HG03432 (cell line): ENCODE measurements around the gene HRC.
"Not testable (repeated sequence)": the region's sequence is repeated elsewhere in the genome, so short reads cannot be mapped to it uniquely, and the experiment has no call there.

Source experiments
- ATAC-seq: cut with Tn5 transposase; IDR thresholded peaks from one replicate; pipeline ENCODE4 v1.9.1; 2021; ENCODE audit warnings: mild to moderate bottlenecking, moderate library complexity; ENCODE audit not compliant: unreplicated experiment

HRC gene, protein sequence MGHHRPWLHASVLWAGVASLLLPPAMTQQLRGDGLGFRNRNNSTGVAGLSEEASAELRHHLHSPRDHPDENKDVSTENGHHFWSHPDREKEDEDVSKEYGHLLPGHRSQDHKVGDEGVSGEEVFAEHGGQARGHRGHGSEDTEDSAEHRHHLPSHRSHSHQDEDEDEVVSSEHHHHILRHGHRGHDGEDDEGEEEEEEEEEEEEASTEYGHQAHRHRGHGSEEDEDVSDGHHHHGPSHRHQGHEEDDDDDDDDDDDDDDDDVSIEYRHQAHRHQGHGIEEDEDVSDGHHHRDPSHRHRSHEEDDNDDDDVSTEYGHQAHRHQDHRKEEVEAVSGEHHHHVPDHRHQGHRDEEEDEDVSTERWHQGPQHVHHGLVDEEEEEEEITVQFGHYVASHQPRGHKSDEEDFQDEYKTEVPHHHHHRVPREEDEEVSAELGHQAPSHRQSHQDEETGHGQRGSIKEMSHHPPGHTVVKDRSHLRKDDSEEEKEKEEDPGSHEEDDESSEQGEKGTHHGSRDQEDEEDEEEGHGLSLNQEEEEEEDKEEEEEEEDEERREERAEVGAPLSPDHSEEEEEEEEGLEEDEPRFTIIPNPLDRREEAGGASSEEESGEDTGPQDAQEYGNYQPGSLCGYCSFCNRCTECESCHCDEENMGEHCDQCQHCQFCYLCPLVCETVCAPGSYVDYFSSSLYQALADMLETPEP

DNA sequence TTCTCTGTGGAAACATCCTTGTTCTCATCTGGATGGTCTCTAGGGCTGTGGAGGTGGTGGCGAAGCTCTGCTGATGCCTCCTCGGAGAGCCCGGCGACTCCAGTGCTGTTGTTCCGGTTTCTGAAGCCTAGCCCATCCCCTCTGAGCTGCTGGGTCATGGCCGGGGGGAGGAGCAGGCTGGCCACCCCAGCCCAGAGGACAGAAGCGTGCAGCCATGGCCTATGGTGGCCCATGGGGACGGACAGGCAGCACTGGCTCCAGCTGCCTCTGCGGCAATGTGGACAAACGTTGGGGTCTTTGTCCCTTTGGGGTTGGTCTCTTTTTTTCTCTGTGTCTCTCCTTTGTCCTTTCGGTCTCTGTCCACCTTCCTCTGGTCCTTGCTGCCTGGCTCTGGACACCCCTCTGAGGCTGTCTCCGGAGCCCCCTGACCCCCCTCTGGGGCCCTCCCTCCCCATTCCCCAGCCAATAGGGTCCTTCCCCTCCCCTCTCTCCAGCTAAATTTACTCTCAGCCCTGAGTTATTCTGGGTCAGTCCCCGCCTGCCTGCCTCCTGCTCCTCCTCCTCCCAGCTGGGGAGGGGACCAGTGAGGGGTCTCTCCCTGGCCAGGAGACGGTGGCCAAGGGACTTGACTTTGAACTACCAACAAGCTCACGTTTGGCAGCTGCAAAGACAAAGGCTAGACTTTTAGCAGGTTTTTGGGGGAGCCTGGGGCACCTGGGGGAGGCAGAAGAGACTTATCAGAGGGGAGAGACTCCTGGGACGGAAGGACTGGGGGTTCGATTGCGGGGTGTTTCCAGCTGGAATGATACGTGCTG lies at the start of gene HRC:
HRC (minus strand) TSS at position 392 of the 815 bp plus-strand sequence; CDS start at position 233, 159 bp downstream.
- no peak for ATAC-seq

DNA sequence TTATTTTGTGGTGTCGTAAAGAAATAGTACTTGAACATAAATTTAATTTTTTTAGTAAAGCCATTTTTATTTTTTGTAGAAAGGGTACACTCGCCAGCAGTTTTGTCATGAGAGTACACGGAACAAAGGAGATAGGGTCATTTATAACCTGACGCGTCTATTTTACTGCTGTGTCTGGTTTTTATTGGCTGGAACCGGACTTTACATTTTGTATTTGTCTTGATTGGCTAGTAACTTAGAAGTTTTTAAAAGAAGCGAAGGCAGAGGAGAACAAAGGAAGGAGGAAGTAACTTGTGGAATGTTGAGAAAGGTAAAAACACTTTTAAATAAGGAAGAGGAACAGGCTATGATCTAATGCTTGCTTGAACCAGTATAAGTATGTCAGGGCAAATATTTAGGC lies 45.8 kb upstream of the HRC start:
- ATAC-seq = no peak

DNA sequence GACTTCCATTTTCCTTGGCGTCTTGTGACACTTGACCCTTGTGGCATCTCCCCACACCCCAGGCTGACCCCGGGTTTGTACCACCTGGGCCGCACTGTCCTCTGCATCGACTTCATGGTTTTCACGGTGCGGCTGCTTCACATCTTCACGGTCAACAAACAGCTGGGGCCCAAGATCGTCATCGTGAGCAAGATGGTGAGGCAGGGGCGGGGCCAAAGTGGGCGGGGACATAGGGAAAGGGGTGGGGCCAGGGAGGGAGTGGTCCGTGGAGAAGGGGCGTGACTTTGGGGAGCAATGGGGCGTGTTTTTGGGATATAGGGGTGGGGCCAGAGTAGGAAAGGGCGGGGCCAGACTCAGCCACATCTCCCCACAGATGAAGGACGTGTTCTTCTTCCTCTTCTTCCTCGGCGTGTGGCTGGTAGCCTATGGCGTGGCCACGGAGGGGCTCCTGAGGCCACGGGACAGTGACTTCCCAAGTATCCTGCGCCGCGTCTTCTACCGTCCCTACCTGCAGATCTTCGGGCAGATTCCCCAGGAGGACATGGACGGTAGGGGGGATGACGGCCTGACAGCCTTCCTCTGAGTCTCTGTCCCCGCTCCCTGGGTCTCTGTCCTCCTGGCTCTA lies 45.2 kb upstream of the HRC start:
- no peak for ATAC-seq

DNA sequence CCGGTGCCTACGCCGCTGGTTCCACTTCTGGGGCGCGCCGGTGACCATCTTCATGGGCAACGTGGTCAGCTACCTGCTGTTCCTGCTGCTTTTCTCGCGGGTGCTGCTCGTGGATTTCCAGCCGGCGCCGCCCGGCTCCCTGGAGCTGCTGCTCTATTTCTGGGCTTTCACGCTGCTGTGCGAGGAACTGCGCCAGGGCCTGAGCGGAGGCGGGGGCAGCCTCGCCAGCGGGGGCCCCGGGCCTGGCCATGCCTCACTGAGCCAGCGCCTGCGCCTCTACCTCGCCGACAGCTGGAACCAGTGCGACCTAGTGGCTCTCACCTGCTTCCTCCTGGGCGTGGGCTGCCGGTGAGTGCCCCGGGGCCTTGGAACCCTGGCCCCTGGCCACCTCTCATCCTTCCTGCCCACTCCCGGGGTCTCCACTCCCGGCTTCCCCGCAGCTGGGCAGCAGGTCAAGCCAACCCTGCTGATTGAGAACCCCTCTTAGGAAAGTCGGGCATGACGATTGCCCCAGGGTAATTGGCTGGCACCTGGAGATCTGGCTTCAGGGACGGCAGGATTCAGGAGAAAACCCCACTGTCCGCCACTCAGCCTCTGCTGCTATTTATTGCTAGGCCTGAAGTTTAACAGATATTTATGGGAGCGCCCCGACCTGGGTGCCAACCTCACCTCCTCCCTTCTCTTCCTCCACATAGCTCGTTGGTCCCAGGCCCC lies 41.5 kb upstream of the HRC start:
- ATAC-seq = no peak

DNA sequence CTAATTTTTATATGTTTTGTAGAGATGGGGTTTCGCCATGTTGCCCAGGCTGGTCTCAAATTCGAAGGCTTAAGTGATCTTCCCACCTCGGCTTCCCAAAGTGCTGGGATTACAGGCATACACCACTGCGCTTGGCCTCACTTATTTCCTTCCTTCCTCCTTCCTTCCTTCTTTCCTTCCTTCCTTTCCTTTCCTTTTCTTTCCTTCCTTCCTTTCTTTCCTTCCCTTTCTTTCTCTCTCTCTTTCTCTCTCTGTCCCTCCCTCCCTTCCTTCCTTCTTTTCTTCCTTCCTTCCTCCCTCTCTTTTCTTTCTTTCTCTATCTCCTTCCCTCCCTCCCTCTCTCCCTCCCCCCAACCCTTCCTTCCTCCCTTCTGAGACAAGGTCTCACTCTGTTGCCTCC lies 39.2 kb upstream of the HRC start:
- no peak for ATAC-seq

DNA sequence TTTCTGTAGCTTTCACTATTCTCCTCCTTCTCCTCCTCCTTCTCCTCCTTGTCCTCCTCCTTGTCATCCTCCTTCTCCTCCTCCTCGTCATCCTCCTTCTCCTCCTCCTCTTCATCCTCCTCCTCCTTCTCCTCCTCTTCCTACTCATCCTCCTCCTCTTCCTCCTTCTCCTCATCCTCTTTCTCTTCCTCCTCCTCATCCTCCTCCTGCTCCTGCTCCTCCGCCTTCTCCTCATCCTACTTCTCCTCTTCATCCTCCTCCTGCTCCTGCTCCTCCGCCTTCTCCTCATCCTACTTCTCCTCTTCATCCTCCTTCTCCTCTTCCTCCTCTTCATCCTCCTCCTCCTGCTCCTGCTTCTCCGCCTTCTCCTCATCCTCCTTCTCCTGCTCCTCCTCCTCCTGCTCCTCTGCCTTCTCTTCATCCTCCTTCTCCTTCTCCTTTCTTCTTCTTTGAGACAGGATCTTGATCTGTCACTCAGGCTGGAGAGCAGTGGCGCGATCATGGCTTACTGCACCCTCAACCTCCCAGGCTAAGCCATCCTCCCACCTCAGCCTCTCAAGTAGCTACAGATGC lies 38.7 kb upstream of the HRC start:
- no peak for ATAC-seq

DNA sequence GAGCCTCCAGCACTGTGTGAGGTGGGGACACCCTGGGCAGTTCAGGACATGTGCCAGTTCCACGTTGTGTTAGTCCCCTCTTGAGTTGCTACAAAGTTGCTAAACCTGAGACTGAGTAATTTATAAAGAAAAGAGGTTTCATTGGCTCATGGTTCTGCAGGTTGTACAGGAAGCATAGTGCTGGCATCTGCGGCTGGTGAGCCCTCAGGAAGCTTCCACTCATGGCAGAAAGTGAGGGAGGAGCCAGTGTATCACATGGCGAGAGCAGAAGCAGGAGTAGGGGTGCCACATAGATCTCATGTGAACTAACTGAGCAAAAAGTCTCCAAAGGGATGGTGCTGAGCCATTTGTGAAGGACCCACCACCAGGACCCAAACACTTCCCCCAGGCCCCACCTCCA lies 35.6 kb upstream of the HRC start:
- ATAC-seq = no peak

DNA sequence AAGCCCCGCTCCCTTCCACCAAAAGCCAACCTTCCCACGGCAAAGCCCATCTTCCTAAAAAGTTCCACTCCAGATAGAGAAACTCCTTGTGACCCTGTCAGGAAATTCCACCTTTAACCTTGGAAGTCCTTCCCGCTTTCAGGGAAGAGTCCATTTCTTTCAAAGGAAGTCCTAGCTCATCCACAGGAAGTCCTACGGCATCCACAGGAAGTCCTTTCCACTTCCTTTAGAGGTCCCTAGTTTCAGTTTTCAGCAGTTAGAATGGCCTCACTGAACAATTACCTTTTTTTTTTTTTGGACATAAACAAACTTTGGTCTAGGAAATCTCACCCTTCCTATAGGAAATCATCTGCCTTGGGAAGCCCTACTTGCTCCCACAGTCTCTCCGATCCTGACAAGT lies 34.1 kb upstream of the HRC start:
- no peak for ATAC-seq

DNA sequence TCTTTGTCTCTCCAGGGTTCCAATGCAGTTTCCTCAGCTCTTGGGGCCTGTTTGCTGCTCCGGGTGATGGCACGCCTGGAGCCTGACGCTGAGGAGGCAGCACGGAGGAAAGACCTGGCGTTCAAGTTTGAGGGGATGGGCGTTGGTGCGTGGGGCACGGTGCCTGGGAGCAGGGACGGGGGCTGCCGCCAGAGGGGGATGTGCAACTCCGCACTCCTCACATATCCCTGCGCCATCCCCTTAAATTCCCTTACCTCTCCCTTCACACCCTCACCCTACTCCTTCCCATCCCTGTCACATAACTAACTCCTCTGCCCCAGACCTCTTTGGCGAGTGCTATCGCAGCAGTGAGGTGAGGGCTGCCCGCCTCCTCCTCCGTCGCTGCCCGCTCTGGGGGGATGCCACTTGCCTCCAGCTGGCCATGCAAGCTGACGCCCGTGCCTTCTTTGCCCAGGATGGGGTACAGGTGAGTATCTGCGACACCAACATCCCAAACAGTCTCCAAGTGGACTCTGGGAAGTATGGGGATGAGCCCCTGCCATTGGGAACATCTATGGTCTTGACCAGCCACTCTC lies 33.5 kb upstream of the HRC start:
- ATAC-seq = no peak

DNA sequence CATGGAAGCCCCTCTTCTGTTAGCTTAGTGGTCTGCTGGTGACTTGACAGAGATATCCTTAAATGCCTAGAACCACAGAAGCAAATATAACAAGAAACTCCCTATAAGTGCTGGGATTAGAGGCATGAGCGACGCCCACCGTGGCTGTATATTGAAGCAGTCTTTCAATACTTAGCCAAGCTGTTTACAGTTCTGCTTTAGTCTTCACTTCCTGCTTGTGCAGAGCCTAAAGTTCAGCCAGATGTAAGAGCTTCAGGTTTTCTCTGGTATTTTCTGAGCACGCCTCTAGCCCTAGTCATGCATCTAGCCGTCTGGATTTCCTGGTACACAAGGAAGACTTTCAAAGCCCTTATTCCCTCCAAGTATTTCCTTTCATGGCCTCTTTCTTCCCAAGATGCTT lies 30.9 kb upstream of the HRC start:
- ATAC-seq = no peak

DNA sequence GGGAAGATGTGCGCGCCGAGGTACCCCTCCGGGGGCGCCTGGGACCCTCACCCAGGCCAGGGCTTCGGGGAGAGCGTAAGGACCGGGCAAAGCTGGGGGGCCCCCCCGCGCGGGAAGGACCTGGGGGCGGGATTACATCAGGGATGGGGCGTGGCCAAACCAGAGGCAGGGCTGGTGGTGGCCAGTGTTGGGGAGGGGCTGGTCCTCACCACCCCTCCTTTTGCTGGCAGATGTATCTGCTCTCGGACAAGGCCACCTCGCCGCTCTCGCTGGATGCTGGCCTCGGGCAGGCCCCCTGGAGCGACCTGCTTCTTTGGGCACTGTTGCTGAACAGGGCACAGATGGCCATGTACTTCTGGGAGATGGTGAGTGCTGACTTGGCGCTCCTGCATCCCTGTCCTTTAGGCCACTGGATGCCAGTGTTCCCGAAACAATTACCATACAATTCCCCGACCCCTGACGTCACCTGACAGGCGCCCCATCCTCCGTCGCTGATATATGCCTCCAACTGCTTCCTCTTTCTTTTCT lies 27.7 kb upstream of the HRC start:
- ATAC-seq = no peak

DNA sequence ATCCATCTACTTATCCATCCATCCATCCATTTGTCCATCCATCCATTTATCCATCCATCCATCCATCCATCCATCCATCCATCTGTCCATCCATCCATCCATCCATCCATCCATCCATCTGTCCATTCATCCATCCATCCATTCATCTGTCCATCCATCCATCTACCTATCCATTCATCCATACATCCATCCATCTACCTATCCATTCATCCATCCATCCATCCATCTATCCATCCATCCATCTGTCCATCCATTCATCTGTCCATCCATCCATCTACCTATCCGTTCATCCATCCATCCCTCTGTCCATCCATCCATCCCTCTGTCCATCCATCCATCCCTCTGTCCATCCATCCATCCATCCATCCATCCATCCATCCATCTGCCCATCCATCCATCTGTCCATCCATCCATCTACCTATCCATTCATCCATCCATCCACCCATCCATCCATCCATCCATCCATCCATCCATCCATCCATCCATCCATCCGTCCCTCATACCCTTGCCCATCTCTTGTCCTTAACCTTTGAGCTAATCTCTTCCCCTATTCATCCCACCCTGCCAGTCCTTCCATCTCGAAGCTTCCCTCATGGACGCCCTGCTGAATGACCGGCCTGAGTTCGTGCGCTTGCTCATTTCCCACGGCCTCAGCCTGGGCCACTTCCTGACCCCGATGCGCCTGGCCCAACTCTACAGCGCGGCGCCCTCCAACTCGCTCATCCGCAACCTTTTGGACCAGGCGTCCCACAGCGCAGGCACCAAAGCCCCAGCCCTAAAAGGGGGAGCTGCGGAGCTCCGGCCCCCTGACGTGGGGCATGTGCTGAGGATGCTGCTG lies 27.0 kb upstream of the HRC start:
- ATAC-seq = not testable (repeated sequence)

DNA sequence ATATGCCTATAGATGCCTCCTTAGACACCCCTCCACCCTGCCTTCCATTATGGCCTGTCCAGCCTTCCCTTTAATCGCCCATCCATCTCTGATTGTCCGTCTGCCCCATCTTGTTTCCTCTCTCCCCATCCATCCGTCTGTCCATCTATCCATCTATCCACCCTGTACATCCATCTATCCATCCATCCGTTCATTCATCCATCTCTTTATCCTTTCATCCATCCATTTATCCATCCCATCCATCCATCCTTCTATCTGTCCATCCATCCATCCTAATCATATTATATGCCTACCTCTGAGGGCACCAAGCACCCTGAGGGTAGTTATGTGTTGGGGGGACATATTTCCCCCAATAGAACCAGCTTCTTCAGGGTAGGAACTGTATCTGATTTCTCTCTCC lies 25.5 kb upstream of the HRC start:
- no peak for ATAC-seq

DNA sequence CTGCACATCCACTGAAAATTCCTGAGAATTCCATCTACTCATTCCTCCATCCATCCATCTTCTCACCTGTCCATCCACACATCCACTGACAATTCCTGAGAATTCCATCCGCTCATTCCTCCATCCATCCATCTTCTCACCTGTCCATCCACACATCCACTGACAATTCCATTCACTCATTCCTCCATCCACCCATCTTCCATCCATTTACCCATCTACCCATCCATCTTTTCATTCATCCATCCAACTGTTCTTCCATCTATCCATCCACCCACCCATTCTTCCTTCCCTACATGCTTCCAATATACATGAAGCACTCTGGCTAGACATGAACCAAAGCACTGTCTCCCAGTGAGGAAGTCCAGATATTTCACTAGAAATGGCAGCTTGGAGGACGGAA lies 18.0 kb upstream of the HRC start:
- no peak for ATAC-seq

DNA sequence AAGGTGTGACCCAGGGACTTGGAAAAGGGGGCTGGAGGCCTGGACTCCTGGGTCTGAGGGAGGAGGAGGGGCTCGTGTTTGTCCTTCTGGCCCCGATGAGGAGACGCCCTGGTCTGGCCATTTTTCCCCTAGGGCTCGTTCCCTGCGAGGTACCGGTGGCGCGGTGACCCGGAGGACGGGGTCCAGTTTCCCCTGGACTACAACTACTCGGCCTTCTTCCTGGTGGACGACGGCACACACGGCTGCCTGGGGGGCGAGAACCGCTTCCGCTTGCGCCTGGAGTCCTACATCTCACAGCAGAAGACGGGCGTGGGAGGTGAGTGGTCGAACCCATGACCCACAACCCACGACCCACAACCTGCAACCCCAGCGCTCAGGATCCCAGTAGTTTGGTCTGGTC lies 13.2 kb upstream of the HRC start:
- ATAC-seq = no peak

DNA sequence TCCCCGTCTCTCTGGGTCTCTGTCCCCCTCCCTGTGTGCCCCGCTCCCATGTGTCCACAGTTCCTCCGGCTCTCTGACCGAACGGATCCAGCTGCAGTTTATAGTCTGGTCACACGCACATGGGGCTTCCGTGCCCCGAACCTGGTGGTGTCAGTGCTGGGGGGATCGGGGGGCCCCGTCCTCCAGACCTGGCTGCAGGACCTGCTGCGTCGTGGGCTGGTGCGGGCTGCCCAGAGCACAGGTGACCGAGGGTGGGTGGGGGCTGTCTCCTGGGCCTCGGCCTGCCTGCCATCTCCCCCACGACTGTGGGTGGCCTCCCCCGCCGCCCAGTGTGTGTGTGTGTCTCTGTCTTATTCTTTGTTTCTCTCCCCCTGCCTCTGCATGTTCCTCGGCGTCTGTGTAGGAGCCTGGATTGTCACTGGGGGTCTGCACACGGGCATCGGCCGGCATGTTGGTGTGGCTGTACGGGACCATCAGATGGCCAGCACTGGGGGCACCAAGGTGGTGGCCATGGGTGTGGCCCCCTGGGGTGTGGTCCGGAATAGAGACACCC lies 12.7 kb upstream of the HRC start:
- ATAC-seq = no peak

DNA sequence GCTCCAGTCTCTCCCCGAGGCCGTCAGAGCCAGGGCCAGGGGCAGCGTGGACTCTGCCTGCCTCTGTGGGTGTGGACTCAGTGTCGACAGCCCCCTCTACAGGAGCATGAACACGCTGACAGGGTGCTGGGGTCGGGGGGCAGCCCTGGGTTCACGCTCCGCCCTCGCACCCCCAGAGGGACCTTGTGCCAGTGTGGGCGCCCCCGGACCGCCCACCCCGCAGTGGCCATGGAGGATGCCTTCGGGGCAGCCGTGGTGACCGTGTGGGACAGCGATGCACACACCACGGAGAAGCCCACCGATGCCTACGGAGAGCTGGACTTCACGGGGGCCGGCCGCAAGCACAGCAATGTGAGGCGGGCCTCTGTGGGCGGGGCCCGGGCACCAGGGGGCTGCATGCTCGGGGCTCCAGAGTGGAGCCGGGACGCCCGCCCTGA lies 10.7 kb upstream of the HRC start:
- ATAC-seq = no peak

DNA sequence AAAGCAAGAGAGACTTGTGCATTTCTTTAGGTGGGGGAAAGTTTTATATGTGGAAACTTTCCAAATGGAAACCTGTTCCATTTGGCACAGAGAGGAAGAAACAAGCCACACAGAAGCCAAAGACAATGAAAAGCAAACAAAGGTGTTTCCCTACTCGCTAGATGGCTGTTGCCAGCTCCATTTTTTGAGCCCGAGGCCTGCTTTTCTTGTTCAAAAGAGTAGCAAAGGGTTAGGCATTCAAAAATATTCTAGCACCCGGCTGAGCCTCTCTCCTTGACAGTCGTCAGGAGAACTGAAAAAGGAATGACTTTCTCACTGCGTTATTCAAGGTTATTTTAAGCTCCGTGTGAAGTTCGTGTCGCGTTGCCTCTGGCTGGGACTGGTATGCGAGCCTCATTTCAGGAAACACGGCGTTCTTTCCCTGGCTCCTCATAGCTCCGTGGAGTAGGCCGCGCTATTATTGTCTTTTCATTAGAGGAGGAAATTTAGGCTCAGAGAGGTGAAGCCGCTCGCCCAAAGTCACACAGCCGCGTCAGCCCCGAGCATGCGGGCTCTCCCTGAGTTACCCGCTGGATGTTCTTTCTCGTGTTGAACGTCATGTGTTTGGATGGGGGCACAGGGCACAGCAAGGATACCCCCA lies 10.0 kb upstream of the HRC start:
- no peak for ATAC-seq
